ENCODE data around the gene GPR6. TPM values are rescaled to one million over a fixed set of nuclear protein-coding genes. Genes with fewer than 3 reads are reported as not detected.

GPR6 gene
- total RNA-seq, 4 donors from 2014 or later, result not detected

- Histone ChIP-seq H3K9me3 (no peaks in the 10 kb centered on the region), H3K27ac (no peak overlapping the region), H3K27me3 (no peaks in the 10 kb centered on the region), H3K36me3 (no peaks in the 10 kb centered on the region), H3K4me3 (no peak overlapping the region), H3K4me1 (no peaks in the 10 kb centered on the region)
- no peak for DNase-seq (ENCODE audit: low spot score in 2 of 2)
- no peak for TF ChIP-seq CTCF (IDR thresholded peaks at IDR 0.05)
- TF ChIP-seq POLR2AphosphoS5 (IDR thresholded peaks at IDR 0.05), result no peak
- TF ChIP-seq EP300 (IDR thresholded peaks at IDR 0.05), result no peak
- TF ChIP-seq POLR2A (IDR thresholded peaks at IDR 0.05), result no peak
- 63% methylated on average over 5 of the region's 5 CpGs for WGBS
Measured at GRCh38 chr6:109962271-109962670, 15.8 kb upstream of the GPR6 start.

GRCh38 chr6:109963598-109964170, 14.4 kb upstream of the GPR6 start:
- TF ChIP-seq POLR2AphosphoS5 (IDR thresholded peaks at IDR 0.05) (no peak), EP300 (IDR thresholded peaks at IDR 0.05) (no peak), POLR2A (IDR thresholded peaks at IDR 0.05) (no peak), CTCF (IDR thresholded peaks at IDR 0.05) (no peak)
- Histone ChIP-seq H3K4me3 (no peak overlapping the region), H3K9me3 (no peaks in the 10 kb centered on the region), H3K36me3 (no peaks in the 10 kb centered on the region), H3K27me3 (no peaks in the 10 kb centered on the region), H3K27ac (no peak overlapping the region), H3K4me1 (no peaks in the 10 kb centered on the region)
- WGBS, result 60% methylated on average over 2 of the region's 2 CpGs
- no peak for DNase-seq (ENCODE audit: low spot score in 2 of 2)

- H3K4me1 ChIP-seq, result no peaks in the 10 kb centered on the region
- H3K27me3 ChIP-seq, result no peaks in the 10 kb centered on the region
- H3K36me3 ChIP-seq, result no peaks in the 10 kb centered on the region
- DNase-seq (ENCODE audit: low spot score in 2 of 2), result no peak
- H3K9me3 ChIP-seq, result no peaks in the 10 kb centered on the region
- no peak for TF ChIP-seq POLR2A (IDR thresholded peaks at IDR 0.05)
- TF ChIP-seq POLR2AphosphoS5 (IDR thresholded peaks at IDR 0.05), result no peak
- TF ChIP-seq EP300 (IDR thresholded peaks at IDR 0.05), result no peak
- no peak for TF ChIP-seq CTCF (IDR thresholded peaks at IDR 0.05)
- H3K4me3 ChIP-seq, result no peak overlapping the region
- H3K27ac ChIP-seq, result no peak overlapping the region
- WGBS, result 98% methylated on average over 2 of the region's 2 CpGs
Measured at GRCh38 chr6:109964949-109965348, 13.2 kb upstream of the GPR6 start.

- H3K36me3 ChIP-seq, result no peaks in the 10 kb centered on the region
- DNase-seq (ENCODE audit: low spot score in 2 of 2), result no peak
- WGBS, result 96% methylated on average over 1 of the region's 1 CpG
- no peak for TF ChIP-seq POLR2A (IDR thresholded peaks at IDR 0.05)
- TF ChIP-seq CTCF (IDR thresholded peaks at IDR 0.05), result no peak
- no peak for TF ChIP-seq POLR2AphosphoS5 (IDR thresholded peaks at IDR 0.05)
- TF ChIP-seq EP300 (IDR thresholded peaks at IDR 0.05), result no peak
- H3K4me1 ChIP-seq, result no peaks in the 10 kb centered on the region
- no peak overlapping the region for H3K4me3 ChIP-seq
- no peaks in the 10 kb centered on the region for H3K27me3 ChIP-seq
- H3K9me3 ChIP-seq, result no peaks in the 10 kb centered on the region
- H3K27ac ChIP-seq, result no peak overlapping the region
Measured at GRCh38 chr6:109966299-109966698, 11.8 kb upstream of the GPR6 start.

GRCh38 chr6:109977791-109978173, 329 bp upstream of the GPR6 start:
- Histone ChIP-seq H3K4me1 (peaks cover 13% of the 10 kb centered on the region), H3K27me3 (peaks cover 57% of the 10 kb centered on the region)
- 14% methylated on average over 9 of the region's 9 CpGs for WGBS

More at GRCh38 chr6:109977791-109978173, 329 bp upstream of the GPR6 start:
- Histone ChIP-seq H3K4me3 (no peak overlapping the region), H3K27ac (no peak overlapping the region), H3K36me3 (no peaks in the 10 kb centered on the region), H3K9me3 (no peaks in the 10 kb centered on the region)
- TF ChIP-seq POLR2AphosphoS5 (IDR thresholded peaks at IDR 0.05) (no peak), EP300 (IDR thresholded peaks at IDR 0.05) (no peak), CTCF (IDR thresholded peaks at IDR 0.05) (no peak), POLR2A (IDR thresholded peaks at IDR 0.05) (no peak)
- no peak for DNase-seq (ENCODE audit: low spot score in 2 of 2)

Measured in suprapubic skin (tissue), 4 donors.